HT-29 (cell line): Measurements from ENCODE around the gene SPATA16. TPM values are rescaled to one million over a fixed set of nuclear protein-coding genes. Genes with fewer than 3 reads are reported as not detected.
"Not testable (repeated sequence)": the region's sequence is repeated elsewhere in the genome, so short reads cannot be mapped to it uniquely, and the experiment has no call there.

Source experiments
- DNase-seq: peaks from one replicate; pipeline ENCODE4 v3.0.0-alpha.2; 2015; ENCODE audit warnings: low spot score
- total RNA-seq: library from RNA; depleted of rRNA; stranded (reverse); fragments of >200 nt; shearing (Covaris generic); gene quantifications from 2 replicates; pipeline ENCODE4 v1.2.3, GENCODE V29; 2014; rRNA removed

SPATA16 gene, protein sequence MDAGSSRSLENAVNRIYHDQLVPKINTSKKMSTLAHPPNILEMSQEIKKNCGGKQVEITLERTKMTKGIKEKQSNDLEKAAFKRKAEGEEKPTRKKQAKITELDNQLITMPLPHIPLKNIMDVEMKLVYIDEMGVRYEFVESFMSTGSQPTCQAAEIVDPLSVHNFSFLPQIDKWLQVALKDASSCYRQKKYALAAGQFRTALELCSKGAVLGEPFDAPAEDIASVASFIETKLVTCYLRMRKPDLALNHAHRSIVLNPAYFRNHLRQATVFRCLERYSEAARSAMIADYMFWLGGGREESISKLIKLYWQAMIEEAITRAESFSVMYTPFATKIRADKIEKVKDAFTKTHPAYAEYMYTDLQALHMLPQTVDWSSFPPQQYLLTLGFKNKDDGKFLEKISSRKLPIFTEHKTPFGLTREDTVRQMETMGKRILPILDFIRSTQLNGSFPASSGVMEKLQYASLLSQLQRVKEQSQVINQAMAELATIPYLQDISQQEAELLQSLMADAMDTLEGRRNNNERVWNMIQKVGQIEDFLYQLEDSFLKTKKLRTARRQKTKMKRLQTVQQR
- not detected in 2 replicates for total RNA-seq

DNA sequence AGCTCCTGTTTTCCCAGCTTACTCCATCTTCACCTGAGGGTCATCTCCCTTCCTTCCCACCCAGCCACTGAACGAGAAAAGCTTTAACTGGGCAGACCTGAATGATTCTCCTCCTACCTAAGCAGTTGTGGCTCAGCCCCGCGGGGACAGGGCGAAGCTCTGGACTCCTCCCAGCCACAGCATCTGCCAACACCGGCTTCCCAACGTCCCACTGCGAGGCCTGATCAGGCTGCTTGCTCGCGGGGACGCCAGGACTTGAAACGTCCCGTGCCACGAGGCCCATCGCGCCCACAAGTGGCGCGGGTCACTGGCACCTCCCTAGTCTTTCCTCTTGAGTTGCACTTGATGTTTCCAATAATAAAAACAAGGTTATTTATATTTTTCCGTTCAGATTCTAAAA, at the start of gene SPATA16:
SPATA16 (minus strand) TSS at position 250 of the 400 bp plus-strand sequence. CDS start 23,504 bp downstream, outside the sequence.
- no peak for DNase-seq

DNA sequence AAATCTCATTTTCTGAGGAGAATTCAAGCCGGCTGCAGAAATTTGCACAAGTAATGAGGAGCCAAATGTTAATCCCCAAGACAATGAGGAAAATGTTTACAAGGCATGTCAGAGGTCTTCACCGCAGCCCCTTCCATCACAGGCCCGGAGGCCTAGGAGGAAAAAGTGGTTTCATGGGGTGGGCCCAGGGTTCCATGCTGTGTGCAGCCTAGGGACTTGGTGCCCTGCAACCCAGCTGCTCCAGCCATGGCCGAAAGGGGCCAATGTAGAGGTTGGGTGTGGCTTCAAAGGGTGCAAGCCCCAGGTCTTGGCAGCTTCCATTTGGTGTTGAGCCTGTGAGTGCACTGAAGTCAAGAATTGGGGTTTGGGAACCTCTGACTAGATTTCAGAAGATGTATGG, 42.0 kb upstream of the SPATA16 start:
- DNase-seq, result not testable (repeated sequence)

DNA sequence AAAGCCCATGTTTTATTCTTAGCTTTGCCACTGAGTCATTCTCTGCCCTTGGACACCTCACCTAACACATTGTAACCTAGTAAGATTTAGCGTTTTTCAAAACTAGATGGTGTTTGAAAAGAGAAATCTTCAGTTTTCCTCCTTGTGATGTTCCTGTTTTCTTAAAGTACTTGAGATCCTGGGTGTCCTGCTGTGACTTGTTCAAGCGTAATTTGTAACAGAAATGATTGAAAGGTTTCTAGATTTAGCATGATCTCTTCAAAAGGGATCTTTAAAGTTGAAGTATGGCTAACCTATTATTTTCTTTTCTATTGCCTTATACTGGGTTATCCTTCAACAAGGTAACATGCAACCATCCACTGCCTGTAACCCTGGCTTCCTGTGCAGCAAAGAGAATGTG, 32.6 kb upstream of the SPATA16 start:
- DNase-seq, result no peak

DNA sequence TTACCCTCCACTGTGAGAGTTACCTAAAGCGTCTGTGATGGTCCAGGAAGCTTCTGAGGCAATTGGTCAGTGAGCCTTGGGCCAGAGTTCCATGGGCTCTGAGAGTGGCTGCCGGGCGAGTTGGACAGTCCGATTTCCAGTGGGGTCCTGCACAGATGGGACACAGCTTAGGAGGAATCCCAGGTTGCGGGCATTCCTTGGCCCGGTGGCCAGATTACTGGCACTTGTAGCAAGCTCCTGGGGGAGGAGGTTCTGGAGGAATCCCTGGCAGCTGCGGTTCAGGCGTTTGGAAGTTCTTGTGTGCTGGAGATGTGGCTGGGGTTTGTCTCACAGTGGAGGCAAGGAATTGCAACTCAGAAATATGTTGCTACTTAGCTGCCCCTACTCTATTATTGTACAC, 18.1 kb upstream of the SPATA16 start:
- not testable (repeated sequence) for DNase-seq

DNA sequence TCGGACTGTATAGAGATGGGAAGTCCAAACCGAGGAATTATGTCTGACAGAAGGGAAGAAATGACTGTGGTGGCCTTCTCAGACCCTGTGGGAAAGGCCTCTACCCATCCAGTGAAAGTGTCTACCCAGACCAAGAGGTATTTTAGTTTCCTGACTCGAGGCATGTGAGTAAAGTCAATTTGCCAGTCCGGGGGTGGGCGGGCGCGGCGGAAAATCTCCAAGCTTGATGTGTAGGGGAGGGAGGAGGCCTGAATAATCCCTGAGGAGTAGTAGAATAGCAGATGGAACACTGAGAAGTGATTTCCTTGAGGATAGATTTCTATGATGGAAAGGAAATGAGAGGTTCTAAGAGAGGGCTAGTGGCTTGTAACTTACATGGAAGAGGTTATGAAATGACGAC, 15.5 kb upstream of the SPATA16 start:
- not testable (repeated sequence) for DNase-seq

DNA sequence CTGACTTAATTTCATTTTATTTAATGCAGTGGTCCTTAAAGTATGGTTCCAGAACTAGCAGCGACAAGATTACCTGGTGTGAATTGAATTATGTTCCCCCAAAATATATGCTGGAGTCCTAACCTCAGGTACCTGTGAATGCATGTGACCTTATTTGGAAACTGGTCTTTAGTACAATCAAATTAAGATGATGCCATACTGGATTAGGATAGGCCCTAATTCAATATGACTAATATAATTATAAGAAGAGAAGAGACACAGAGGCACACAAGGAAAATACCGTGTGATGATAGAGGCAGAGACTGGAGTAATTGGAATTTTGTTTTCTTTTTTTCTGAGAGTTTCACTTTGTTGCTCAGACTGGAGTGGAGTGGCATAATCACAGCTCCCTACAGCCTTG, 12.6 kb upstream of the SPATA16 start:
- no peak for DNase-seq

DNA sequence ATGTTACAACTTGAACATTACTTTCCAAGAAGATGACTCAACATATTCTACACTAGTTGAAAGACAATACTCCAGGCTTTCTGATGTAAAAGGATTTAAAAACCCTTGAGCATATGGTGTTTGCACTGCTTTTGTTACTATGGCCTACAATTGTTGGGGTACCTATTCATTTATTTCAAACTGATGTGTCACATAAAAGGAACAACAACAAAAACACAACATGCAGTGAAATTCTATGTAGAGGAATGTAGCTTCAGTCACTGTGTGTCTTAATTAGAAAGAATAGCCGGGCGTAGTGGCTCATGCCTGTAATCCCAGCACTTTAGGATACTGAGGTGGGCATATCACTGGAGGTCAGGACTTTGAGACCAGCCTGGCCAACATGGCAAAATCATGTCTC, 1.6 kb downstream of the SPATA16 start:
- no peak for DNase-seq

DNA sequence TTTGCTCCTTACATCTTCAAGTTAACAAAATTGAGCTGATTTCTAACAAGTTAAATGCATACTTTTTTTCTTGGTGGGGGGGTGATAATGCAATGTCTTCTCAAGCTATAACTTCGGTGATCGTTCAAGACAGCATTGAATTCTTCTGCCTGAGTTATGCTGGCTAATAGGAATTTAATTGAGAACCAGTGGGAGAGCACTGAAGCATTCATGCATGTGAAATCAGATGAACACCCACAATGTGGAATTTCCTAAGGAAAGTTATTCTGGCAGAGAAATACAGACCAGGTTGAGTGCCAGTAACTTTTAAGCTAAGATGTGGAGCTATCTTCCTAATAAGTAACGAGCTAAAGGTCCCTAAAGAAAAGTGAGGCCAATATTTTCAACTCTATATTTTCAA, 3.0 kb downstream of the SPATA16 start:
- no peak for DNase-seq

DNA sequence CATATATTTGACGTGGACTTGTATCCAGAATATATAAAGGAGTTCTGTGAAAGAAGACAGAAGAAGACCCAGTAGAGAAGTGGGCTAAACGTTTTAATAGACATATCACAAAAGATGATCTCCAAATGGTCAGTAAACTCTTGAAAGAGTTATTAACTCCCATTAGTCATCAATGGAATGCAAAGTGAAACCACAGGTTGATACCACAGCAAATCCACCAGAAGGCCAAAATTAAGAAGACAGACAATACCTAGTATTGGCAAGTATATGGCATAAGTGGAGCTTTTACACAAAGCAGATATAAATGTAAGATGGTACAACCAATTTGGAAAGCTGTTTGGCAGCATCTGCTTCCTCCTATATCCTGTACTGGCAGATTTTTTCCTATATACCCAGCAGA, 6.0 kb downstream of the SPATA16 start:
- DNase-seq, result no peak

DNA sequence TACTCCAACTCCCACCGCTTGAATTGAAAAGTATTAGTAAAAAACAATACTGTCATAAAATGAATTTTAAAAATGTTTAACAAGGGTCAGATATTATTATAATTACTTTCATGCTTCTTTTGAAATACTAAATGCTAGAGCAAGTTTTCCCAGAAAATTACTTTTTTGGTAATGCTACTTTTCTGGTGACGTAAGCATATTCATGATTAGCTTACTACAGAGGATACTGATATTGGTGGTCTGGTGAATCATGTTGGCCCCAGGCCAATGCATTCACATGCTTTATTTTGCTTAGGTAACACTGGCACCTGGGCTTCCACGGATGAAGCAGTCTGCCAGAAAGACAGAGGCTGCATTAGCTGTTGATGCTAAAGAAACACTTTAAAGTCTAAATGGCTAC, 12.4 kb downstream of the SPATA16 start:
- DNase-seq, result no peak

DNA sequence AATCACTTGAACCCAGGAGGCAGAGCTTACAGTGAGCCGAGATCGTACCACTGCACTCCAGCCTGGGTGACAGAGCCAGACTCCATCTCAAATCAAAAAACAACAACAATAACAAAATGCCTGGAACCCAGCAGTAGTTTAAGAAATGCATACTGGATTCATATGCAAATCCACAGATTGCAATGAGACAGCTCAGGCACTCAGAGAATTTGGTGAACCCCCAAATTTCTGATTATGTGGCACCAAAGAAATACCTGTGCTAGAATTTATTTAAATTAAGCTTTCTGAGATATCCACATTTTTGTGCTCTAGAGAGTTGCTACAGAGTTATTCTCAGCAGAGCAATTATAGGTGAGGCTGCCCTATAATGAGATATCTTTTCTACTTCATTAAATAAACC, 29.7 kb downstream of the SPATA16 start:
- DNase-seq, result no peak

DNA sequence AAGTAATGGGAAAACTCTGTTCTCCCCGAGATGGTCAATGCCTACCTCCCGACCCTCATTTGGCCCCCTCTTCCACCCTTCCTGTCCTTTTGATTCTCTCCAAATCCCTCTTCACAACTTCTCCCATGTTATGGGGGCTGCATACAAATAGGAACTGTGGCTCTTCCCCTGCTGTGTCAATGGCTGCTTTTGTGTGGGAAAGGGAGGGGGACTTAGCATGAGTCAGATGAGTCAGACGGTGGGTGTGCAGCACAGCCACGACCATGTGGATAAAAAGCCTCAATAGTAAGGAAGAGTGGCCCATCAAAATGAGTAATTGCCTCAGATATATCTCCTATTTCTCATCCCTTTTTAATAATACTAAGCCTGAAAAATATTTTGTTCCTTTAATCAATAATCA, 31.9 kb downstream of the SPATA16 start:
- DNase-seq, result no peak

DNA sequence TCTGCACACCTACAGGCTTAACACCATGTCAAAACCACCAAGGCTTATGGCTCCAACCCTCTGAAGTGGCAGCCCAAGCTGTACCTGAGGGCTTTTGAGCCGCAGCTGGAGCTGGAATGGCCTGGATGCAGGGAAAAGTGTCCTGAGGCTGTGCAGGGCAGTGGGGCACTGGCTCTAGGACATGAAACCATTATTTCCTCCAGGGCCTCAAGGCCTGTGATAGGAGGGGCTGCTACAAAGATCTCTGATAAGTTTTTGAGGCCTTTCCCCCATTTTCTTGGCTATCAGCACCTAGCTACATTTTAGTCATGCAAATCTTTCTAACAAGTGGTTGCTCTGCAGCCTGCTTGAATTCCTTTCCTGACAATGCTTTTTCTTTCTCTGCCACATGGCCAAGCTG, 37.6 kb downstream of the SPATA16 start:
- DNase-seq, result no peak

DNA sequence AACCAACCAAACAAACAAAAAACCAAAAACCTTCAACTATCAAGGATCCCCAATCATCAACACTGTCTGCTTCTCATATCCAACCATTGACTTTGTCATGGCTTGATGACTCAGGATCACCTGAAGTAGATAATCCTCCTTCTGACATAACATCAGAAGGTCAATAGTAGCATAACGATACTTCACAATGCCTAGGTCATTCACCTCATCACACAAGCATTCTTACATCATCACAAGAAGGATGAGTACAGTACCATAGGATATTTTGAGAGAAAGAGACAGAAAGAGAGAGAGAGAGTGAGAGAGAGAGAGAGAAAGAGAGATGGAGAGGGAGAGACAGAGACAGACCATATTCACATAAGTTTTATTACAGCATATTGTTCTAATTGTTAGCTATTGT, 42.1 kb downstream of the SPATA16 start:
- no peak for DNase-seq

DNA sequence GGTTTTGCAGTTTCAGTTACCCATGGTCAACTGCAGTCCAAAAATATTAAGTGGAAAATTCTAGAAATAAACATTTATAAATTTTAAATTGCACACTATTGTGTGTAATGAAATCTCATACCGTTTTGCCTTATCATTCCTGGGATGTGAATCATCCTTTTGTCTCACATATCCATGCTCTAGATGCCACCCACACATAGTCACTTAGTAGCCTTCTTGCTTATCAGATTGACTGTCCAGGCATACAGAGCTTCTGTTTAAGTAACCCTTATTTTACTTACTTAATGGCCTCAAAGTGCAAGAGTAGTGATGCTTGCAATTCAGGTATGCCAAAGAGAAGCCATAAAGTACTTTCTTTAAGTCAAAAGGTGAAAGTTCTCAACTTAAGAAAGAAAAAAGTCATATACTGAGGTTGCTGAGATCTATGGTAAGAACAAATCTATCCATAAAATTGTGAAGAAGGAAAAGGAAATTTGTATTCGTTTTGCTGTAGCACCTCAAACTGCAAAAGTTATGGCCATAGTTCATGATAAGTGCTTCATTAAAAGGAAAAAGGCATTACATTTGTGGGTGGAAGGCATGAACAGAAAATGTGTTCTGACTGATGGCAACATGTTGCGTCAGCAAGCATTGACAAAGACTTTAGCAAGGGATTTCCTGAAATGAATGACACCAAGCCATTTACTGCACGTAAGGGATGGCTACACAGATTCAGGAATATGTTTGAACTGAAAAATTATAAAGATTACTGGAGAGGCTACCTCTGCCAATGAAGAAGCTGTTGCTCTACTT, 43.8 kb downstream of the SPATA16 start:
- no peak for DNase-seq

DNA sequence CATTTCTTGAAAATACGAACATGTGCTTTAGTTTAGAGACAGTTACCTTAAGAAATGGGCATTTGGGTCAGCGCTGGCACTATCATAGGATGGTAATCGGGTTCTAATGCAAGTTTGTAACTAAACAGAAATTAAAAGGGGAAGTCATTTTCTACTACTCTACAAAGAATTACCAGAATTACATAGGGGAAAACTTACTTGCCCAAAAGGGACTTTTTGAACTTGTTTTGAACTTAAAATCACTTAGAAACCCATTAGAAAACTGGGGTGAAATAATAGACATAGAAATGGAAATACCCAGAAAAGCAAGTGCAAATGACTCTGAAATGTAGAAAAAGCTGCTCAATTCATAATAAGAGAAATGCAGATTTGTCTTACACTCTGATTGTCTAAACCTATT, 44.9 kb downstream of the SPATA16 start:
- DNase-seq, result no peak

DNA sequence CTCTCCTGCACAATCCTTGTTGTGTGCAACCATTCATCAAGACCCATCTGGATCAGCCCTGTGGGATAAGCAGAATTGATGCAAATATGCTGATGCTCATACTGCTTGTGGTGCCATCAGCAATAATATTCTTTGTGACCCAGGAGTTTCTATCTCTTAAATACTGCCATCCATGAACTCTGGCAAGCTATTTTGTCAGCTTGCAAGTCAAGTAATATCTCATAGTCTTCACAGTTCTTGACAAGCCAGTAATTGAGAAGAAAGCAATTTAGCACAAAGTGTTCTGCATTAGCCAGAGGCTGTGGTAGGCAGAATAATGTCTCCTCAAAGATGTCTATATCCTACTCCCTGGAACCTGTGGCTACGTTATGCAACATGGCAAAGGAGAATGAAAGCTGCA, 49.0 kb downstream of the SPATA16 start:
- DNase-seq, result no peak

DNA sequence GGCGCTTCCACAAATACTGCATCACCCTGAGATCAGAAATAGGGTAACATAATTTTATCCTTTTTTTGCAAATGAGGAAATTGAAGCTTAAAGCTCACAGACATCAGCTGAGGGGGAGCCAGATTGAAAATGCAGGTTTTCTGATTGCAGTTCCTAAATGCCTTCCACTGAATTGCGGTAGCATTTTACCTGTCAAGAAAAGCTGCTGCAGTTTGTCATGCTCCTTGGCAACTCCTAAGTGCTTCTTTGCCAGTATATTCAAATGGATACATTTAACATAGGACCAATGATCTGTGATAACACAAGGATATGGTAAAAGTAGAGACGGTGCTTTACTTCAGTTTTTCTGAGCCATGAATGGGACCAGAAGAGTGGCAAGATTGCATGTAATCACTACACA, 50.5 kb downstream of the SPATA16 start:
- no peak for DNase-seq

DNA sequence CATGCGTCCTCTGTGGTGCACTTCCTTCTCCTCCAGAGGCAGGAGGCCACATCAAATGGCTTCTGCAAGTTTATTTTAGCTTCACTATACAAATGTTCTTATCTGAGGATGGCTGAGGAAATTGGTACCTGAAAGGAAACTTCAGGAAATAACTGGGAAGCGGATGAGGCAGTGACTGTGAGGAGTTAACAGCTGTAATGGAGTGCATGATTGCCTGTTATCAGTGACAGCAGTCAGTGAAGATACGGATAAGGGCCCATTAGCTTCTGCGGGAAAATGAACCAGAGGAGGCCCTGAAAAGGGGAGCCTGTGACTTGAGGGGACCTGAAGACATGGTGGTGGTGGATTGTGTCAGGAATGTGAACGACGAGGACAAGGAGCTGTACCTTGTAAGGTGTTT, 51.8 kb downstream of the SPATA16 start:
- DNase-seq, result no peak

DNA sequence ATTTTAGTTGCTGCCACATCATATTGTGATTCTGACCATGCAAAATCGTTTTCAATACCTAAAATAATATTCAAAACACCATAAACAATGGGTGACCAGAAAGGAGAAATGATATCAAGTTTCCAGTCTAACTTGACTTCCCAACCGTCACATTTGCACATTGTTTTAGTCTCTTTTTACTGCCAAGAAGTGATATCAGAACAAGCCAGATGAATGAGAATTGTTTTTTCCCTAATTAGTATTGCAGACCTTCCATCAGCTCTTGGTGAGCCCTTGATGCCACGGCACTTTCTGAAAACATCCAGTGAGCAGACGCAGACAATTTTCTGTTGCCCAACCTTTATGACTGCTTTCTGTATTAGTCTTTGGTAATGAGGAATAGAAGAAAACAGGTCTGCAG, 62.5 kb downstream of the SPATA16 start:
- DNase-seq, result no peak

DNA sequence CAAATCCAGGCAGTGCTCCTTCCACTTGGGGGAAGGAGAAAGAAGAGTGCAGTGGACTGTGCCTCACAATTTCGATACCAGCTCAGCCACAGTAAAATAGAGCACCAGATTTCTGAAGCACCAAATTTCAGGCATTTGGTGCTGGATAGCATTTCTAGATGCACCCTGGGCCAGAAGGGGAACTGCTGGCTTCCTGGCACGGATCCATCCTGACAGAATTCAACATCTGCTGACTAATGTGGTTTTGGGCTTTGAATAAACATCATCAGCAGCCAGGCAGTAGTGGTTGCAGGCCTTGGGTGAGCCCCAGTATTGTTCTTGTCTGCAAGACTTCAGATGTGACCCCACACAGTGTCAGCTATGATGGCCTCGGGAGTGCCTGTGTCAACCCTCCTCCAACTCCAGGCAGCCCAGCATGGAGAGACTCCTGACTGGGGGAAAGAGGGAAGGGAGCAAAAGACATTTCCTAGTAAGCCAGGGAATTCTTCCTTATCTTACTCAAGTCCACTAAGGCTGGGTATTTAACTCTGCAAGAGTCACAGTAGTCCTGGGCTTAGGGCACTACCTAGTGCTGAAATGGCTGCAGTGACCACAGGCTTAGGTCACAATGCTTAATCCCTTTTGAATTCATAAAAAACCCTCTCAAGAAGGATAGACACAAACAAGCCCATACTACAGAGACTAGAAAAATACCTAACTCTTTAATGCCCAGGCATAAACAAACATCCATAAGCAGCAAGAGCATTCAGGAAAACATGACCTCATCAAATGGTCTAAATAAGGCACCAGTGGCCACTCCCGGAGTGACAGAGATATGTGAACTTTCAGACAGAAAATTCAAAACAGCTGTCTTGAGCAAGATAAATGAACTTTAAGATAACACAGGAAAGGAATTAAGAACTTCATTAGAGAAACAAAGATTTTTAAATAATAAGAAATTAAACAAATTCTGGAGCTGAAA, 74.7 kb downstream of the SPATA16 start:
- no peak for DNase-seq
